CD4-positive, alpha-beta T cell treated with Interferon gamma for 1 hour (primary cell): ENCODE data around the gene PTPRB.
"Not testable (repeated sequence)": the region's sequence is repeated elsewhere in the genome, so short reads cannot be mapped to it uniquely, and the experiment has no call there.

Experiments
- DNase-seq: peaks from one replicate; pipeline ENCODE4 v3.0.0-alpha.2; 2020

PTPRB gene

DNA sequence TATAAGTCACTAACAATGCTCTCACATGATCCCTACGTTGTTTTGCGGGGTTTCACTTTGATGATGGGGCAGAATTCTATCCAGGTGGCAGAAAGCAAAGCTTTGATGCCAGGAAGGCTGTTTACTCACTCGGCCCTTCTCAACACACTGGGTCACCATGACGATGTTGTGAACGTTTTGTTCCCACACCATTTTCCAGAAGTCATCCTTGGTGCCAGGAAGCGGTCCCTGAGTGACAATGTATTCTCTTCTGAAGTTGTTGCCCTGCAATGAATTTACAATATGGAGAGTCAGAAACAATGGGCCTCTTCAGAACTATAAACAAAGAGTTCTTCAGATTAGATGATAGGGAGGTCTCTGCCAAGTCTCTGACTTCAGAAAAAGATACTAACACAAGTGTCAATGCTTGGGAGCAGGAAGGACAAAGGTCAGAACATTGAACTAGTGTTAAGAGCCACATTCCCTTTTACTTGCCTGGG is 101.3 kb downstream of the PTPRB start:
- DNase-seq, result no peak

- no peak for DNase-seq
Measured at GRCh38 chr12:70534466-70534865, 102.8 kb downstream of the PTPRB start.

DNA sequence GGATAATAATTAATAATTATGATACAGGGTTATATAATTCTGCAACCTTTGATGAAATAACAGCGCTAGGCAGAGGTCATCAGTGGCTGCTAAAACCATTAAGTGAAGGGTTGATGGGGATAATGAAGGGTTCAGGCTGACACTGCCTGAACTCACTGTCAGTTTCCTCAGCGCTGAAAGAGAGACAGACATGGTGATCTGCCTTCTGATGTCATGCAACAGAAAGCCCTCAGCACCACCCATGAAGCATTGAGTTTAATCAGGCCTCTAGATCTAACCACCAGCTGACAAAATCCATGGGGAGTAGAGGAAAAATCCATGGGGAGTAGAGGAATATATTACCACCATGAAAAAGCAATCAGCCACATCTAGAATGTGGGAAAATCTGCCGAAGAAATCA is 107.6 kb downstream of the PTPRB start:
- DNase-seq, result no peak

- DNase-seq, result no peak
Measured at GRCh38 chr12:70520847-70521246, 116.4 kb downstream of the PTPRB start.

DNA sequence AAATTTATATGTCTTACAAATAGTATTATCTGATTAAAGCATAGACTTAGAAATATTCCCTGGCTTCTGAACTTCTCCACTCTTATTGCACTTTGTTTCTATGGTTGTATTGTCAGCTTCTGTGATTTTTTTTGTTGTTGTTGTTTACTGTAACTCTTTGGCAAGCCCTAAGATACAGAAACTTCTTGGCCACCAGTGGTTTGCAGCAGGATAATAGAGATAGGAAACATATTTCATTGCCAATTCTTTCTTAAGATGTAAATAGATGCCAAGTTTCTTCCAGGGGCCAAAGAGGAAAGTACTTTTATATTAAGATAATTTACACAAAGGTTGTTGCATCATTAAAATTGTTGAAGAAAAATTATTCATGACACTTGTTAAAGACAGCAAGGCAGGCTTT is 123.8 kb downstream of the PTPRB start:
- no peak for DNase-seq

DNA sequence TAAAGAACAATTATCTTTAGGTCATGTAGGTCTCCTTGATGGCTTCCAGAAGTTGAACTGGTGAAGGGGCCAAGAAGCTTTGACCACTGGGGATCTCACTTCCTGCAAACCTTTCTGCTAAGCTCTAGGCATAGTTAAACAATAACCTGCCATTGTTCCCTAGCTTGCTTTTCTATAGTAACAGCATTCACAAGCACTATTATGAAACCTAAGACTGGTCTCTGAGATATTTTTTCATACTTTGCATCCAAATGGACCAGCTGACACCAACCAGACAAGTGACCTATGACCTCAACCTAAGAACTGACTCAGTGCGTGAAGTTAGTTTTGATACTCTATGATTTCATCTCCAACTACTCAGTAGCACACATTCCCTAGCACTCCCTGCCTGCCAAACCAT is 129.1 kb downstream of the PTPRB start:
- DNase-seq, result no peak

- DNase-seq, result no peak
Measured at GRCh38 chr12:70507442-70507841, 129.8 kb downstream of the PTPRB start.

DNA sequence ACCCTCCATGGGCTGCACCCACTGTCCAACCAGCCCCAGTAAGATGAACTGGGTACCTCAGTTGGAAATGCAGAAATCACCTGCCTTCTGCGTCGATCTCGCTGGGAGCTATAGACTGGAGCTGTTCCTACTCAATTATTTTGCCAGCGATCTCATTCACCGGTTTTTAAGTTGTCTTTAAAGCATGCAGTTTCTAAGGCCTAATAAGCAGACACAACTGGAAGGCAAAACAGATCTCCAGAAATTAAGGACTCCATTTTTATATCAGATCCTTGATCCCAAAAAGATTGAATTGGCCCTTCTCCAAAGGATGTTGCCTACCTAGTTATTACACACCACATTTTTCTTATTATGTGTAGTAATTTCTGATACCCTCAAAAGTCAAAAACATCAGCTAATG is 139.7 kb downstream of the PTPRB start:
- DNase-seq, result no peak

DNA sequence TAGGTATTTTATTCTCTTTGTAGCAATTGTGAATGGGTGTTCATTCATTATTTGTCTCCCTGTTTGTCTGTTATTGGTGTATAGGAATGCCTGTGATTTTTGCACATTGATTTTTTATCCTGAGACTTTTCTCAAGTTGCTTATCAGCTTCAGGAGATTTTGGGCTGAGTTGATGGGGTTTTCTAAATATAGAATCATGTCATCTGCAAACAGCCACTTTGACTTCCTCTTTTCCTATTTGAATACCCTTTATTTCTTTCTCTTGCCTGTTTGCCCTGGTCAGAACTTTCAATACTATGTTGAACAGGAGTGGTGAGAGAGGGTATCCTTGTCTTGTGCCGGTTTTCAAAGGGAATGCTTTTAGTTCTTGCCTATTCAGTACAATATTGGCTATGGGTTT is 144.3 kb downstream of the PTPRB start:
- not testable (repeated sequence) for DNase-seq

DNA sequence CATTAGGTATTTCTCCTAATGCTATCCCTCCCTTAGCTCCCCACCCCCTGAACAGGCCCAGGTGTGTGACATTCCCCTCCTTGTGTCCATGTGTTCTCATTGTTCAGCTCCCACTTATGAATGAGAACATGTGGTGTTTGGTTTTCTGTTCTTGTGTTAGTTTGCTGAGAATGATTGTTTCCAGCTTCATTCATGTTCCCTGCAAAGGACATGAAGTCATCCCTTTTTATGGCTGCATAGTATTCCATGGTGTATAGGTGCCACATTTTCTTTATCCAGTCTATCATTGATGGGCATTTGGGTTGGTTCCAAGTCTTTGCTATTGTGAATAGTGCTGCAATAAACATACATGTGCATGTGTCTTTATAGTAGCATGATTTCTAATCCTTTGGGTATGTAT is 146.3 kb downstream of the PTPRB start:
- not testable (repeated sequence) for DNase-seq

DNA sequence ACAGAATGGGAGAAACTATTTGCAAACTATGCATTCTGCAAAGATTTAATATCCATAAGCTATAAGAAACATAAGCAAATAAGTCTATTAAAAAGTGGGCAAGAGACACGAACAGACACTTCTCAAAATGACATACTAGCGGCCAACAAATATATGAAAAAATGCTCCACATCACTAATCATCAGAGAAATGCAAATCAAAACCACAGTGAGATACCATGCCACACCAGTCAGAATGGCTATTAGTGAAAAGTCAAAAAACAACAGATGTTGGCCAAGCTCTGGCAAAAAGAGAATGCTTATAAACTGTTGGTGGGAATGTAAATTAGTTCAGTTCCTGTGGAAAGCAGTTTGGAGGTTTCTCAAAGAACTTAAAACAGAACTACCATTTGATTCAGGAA is 149.8 kb downstream of the PTPRB start:
- no peak for DNase-seq

GRCh38 chr12:70486588-70486987 is 150.6 kb downstream of the PTPRB start:
- DNase-seq, result no peak

GRCh38 chr12:70485704-70486103 is 151.5 kb downstream of the PTPRB start:
- no peak for DNase-seq

DNA sequence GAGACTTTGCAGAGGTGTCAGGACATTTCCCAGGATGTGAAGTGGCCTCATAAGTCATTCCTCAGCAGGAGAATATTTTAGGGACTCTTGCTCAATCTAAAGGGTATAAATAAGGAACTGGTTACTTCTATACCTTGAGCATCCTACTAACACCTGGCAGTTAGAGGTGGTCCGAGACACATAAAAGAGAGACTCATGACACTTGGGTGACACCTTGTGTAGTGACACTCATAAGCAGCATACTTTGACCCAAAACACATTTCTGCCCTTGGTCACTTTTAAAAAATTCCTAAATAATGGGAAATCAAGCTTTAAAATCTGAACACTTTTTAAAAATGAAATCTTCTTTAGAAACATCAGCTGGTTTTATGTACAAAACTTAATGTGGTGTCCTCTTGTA is 152.8 kb downstream of the PTPRB start:
- no peak for DNase-seq

GRCh38 chr12:70482764-70483163 is 154.5 kb downstream of the PTPRB start:
- DNase-seq, result no peak

DNA sequence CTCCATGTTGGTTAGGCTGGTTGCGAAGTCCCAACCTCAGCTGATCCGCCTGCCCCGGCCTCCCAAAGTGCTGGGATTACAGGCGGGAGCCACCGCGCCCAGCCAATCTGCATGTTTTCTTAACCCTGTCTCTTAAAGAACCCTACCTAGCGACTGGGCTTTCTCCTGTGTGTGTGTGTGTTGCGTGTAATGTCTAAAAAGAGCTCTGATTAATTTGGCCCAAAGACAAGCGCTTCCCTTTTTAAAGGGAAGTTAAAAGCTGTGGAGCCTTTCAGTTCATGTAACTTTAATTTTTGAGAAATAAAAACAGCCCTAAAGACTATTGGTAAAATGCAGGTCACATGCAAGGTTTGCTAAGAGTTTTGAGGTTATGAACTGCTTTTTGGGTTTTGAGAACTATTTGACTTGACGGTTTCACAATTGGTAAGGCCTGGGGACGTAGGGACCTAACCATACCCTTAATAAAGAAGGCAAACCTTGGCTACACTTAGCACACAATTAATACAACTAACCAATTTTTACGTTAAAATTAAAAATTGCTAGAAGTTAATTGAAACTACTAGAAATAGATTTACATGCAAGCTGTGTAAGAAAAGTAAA is 167.9 kb downstream of the PTPRB start:
- DNase-seq, result no peak

- no peak for DNase-seq
Measured at GRCh38 chr12:70468741-70469140, 168.5 kb downstream of the PTPRB start.

DNA sequence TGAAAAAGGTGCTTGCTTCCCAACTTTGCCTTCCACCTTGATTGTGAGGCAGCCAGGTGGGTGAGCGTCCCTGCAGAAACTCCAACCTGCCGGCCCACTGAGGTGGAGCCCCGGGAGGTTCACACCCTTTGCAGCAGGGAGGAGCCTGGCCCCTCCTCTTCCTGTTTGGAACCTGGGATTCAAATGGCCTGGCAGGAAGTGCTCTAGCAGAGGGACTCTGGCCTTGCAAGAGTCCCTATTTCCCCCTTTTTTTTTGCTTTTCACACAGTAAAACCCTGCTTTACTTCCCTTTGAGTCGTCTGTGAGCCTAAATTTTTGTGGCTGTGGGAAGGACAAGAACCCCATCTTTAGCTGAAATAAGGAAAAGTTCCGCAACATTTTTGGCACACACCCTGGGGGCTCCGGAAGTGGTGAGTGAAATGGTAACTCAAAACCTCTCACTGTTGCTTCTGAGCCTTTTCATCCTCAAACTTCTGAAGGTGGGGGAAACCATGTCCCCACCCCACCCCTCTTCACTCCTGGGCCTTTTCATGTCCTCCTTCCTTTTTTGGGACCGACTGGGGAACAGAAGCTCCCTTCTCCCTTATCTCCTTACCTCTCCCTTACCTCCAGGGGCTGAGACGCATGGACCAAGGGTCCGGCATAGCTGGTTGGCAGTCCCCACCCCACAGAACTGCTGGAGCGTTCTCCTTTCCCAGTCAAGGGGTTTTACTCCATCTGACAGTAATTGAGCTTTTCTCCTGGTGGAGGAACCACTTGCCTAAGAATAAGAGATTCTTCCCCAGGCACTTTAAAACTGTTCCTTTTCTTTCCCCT is 169.1 kb downstream of the PTPRB start:
- no peak for DNase-seq

- DNase-seq, result no peak
Measured at GRCh38 chr12:70467476-70467875, 169.8 kb downstream of the PTPRB start.

DNA sequence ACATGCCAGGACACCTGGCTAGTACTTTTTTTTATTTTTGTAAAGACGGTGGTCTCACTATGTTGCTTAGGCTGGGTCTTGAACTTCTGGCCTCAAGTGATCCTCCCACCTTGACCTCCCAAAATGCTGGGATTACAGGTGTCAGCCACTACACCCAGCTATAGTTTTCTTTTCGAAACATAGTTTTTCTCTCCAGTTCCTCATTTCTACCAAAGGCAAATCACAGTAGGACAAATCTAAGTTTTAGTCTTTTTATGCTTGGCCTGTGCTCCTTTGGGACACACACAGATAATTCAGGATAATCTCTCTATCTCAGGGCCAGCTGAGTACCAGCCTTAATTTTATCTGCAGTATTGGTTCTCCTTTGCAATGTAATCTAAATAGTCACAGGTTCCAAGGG is 170.5 kb downstream of the PTPRB start:
- DNase-seq, result no peak
